ENCODE measurements around the gene RGS17. TPM values are rescaled to one million over a fixed set of nuclear protein-coding genes. Genes with fewer than 3 reads are reported as not detected.

RGS17 gene
- total RNA-seq, 1 experiment from 2014 or later: 3.2 TPM

- no peak overlapping the region for H3K18ac ChIP-seq (ENCODE audit: insufficient read length, low read depth, low read length)
- no peak overlapping the region for H2AFZ ChIP-seq (ENCODE audit: low read length)
- no peaks in the 10 kb centered on the region for H3K79me1 ChIP-seq (ENCODE audit: insufficient read depth, low read depth, low read length, poor library complexity, severe bottlenecking)
- no peak overlapping the region for H2BK15ac ChIP-seq (ENCODE audit: low read depth, low read length)
- no peaks in the 10 kb centered on the region; the same call in 1 of the 2 replicates for H3K4me1 ChIP-seq (ENCODE audit: insufficient read depth, low read length)
- no peaks in the 10 kb centered on the region for H4K20me1 ChIP-seq (ENCODE audit: control insufficient read depth, insufficient read depth, insufficient read length)
- WGBS (ENCODE audit: extremely low coverage, insufficient read length, low lambda C conversion rate): no CpG with 5 or more reads among the region's 5 CpGs
- no peak overlapping the region for H4K91ac ChIP-seq (ENCODE audit: insufficient read length, low read depth, low read length)
- no peak overlapping the region for H3K27ac Mint-ChIP-seq
- H3K27me3 ChIP-seq (ENCODE audit: insufficient read depth, low read length): no peaks in the 10 kb centered on the region
- H3K36me3 Mint-ChIP-seq (ENCODE audit: insufficient read depth in 1 of 3, low read depth in 3 of 3): no peaks in the 10 kb centered on the region
- H2BK20ac ChIP-seq (ENCODE audit: low read depth, low read length, poor library complexity, severe bottlenecking): no peak overlapping the region
- H2BK120ac ChIP-seq (ENCODE audit: low read depth, low read length, poor library complexity, severe bottlenecking): no peak overlapping the region
- H3K9me3 ChIP-seq (ENCODE audit: control insufficient read depth, low read depth, low read length): no peaks in the 10 kb centered on the region
- no peak overlapping the region for H3K56ac ChIP-seq (ENCODE audit: insufficient read length, low read depth, low read length)
- no peak overlapping the region for H3K4ac ChIP-seq (ENCODE audit: low read depth, low read length)
- no peak for TF ChIP-seq CTCF (conservative IDR thresholded peaks at IDR 0.05)
- H3K9ac ChIP-seq (ENCODE audit: extremely low read depth, insufficient read length, low read length): no peak overlapping the region
- no peak overlapping the region for H2AK5ac ChIP-seq (ENCODE audit: insufficient read length, low read length)
- H3K14ac ChIP-seq (ENCODE audit: insufficient read depth, low read length): no peak overlapping the region
- H3K23ac ChIP-seq (ENCODE audit: insufficient read length, low read depth, low read length): no peak overlapping the region
- H2BK5ac ChIP-seq (ENCODE audit: insufficient read length, low read length): no peak overlapping the region
- no peak overlapping the region for H3T11ph ChIP-seq (ENCODE audit: low read length)
- no peak overlapping the region for H3K4me3 Mint-ChIP-seq
- H4K8ac ChIP-seq (replicated peaks; ENCODE audit: insufficient read length, low read depth, low read length): no peak overlapping the region
- peaks cover 2 to 13% of the 10 kb centered on the region in 2 experiments for H3K4me1 Mint-ChIP-seq
- H3K79me2 ChIP-seq (ENCODE audit: insufficient read depth, low read length): no peaks in the 10 kb centered on the region
- DNase-seq: no peak
- no peak overlapping the region for H2BK12ac ChIP-seq (ENCODE audit: insufficient read length, low read depth, low read length)
- H4K5ac ChIP-seq (ENCODE audit: insufficient read length, low read depth, low read length): no peak overlapping the region
- H3K27me3 Mint-ChIP-seq (ENCODE audit: low read depth): no peaks in the 10 kb centered on the region
- no peak overlapping the region for H3K27ac ChIP-seq (ENCODE audit: insufficient read length, low read depth, low read length)
- H3K4me2 ChIP-seq (ENCODE audit: insufficient read depth, insufficient read length, low read length): no peak overlapping the region
- no peaks in the 10 kb centered on the region for H3K9me3 Mint-ChIP-seq
- peaks cover 3% of the 10 kb centered on the region for H3K23me2 ChIP-seq (ENCODE audit: insufficient read length, low read depth, low read length, poor library complexity, severe bottlenecking)
Measured at GRCh38 chr6:153101461-153101860, 29.6 kb downstream of the RGS17 start.
